ENCODE data around the gene ANKRD1. TPM values are rescaled to one million over a fixed set of nuclear protein-coding genes. Genes with fewer than 3 reads are reported as not detected.

The ANKRD1 gene
- total RNA-seq, 2 experiments from 2014 or later, result not detected

DNA sequence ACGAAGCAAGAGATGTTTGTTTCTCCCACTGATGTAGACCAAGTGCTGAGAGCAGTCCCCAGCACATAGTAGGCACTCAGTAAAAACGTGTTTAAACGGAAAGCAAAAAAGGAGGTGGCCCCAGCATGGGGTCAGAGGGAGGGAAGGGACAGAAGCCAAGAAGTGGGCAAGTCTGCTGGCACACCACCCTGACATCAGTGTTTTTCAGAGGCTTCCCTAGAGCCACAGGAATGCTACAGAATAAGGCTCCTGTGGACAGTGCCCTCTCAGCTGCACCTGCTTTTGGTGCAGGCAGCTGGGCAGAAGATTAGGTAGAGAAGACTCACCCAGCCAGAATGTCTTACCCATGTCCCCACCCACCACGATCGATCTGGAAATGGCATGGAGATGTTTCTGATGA, 8.3 kb upstream of the ANKRD1 start:
- no peak overlapping the region for H3K27ac Mint-ChIP-seq
- DNase-seq (no peak), ATAC-seq (no peak)
- H3K4me3 Mint-ChIP-seq, result no peak overlapping the region
- H3K9me3 Mint-ChIP-seq (ENCODE audit: low read depth), result no peaks in the 10 kb centered on the region
- CTCF ChIA-PET, result no interaction called here
- no peaks in the 10 kb centered on the region for H3K4me1 Mint-ChIP-seq
- H3K36me3 Mint-ChIP-seq, result no peaks in the 10 kb centered on the region
- H3K27me3 Mint-ChIP-seq, result peaks cover 58% of the 10 kb centered on the region

DNA sequence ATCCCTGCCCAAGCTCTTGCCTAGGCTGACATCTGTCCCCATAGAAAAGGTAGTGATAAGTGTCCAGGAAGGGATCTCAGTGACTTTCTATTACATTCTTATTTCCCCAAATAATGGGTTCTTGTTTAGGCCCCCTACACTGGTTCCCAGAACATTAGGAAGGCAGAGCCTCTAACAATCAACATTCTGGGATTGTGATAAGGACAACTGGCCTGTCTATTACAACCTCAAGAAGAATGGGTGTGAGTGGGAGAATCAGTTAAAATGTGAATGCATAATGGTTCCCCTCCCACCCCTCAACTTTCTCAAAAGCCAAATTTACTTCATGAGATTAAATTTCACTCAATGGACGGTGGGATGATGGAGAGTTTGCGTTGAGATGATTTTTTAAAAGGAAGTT, 6.4 kb upstream of the ANKRD1 start:
- no peak overlapping the region for H3K27ac Mint-ChIP-seq
- no peaks in the 10 kb centered on the region for H3K36me3 Mint-ChIP-seq
- CTCF ChIA-PET, result interaction anchor here (1.0 kb wide), 1 partner anchor 16 kb away, joined by 4 read pairs; no protein-coding TSS in a partner anchor
- H3K9me3 Mint-ChIP-seq (ENCODE audit: low read depth), result no peaks in the 10 kb centered on the region
- ATAC-seq (no peak), DNase-seq (no peak)
- H3K4me3 Mint-ChIP-seq, result no peak overlapping the region
- H3K4me1 Mint-ChIP-seq, result no peaks in the 10 kb centered on the region
- peaks cover 60% of the 10 kb centered on the region for H3K27me3 Mint-ChIP-seq

- Mint-ChIP-seq H3K36me3 (no peaks in the 10 kb centered on the region), H3K27me3 (peaks cover 65% of the 10 kb centered on the region), H3K9me3 (ENCODE audit: low read depth) (no peaks in the 10 kb centered on the region), H3K27ac (no peak overlapping the region), H3K4me3 (no peak overlapping the region), H3K4me1 (no peaks in the 10 kb centered on the region)
- ATAC-seq, result no peak
- no peak for DNase-seq
- CTCF ChIA-PET, result interaction anchor here (0.9 kb wide), 1 partner anchor 14 kb away, joined by 4 read pairs; no protein-coding TSS in a partner anchor
These were observed 4.5 kb upstream of the ANKRD1 start for GRCh38 chr10:90925079-90926029.

DNA sequence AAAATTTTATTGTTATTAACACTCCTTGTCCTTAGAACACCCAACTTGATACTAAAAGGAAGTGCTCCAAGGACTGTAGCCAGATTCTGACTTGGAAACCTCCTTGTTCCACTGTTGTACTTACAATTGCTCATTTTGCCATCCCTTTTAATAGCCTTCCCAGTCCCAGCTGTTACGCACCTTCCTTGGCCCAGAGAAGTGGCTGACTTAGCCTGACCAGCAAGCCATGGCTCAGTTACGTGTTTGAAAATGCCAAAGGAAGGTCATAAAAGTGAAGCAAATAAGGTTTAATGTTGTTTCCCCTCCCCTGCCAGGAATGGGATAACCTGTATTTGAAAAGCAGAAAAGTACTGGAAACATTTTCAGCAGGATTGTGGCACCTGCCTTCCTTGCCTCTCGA, 3.7 kb upstream of the ANKRD1 start:
- ATAC-seq, result no peak
- DNase-seq, result no peak
- Mint-ChIP-seq H3K36me3 (no peaks in the 10 kb centered on the region), H3K4me1 (no peaks in the 10 kb centered on the region), H3K27ac (no peak overlapping the region), H3K27me3 (peaks cover 68% of the 10 kb centered on the region), H3K9me3 (ENCODE audit: low read depth) (no peaks in the 10 kb centered on the region), H3K4me3 (no peak overlapping the region)
- CTCF ChIA-PET, result interaction anchor here (0.5 to 1.1 kb wide), 2 partner anchors 28 to 59 kb away, joined by 3 read pairs; no protein-coding TSS in a partner anchor

DNA sequence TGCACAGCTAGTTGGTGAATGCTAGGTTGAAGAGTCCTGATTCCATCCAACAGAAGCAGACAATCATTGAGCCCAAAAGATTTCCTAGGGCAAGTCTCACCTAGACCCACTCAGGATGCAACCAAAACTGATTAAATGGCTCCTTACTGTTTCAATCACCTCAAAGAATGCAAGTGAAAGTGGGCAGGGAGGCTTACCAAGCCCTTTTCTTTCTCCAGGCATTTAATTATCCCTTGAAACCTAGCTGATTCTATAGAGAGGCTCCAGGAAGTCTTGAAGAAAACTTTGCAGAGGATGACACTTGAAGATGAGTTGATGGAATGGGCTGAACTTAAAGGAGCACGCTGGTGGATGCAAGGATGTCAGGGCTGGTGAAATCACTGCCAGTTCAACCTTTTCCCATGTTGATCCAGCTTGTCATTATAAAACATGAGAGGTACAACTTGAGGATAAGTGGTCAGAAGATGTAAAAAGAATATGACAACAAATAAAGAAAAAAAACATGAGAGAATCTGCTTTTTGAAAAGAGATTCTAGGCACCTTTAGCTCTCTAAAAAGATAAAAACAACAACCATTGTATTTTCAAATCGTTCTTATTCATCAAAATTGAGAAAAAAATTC, 2.3 kb upstream of the ANKRD1 start:
- Mint-ChIP-seq H3K4me1 (no peaks in the 10 kb centered on the region), H3K27me3 (peaks cover 69% of the 10 kb centered on the region), H3K9me3 (ENCODE audit: low read depth) (no peaks in the 10 kb centered on the region), H3K36me3 (no peaks in the 10 kb centered on the region), H3K27ac (no peak overlapping the region), H3K4me3 (no peak overlapping the region)
- DNase-seq (no peak), ATAC-seq (no peak)
- CTCF ChIA-PET, result interaction anchor here (0.7 to 1.1 kb wide), 2 partner anchors 29 to 83 kb away, joined by 3 read pairs; no protein-coding TSS in a partner anchor

- H3K4me1 Mint-ChIP-seq, result no peaks in the 10 kb centered on the region
- H3K36me3 Mint-ChIP-seq, result no peaks in the 10 kb centered on the region
- no peaks in the 10 kb centered on the region for H3K9me3 Mint-ChIP-seq (ENCODE audit: low read depth)
- H3K27ac Mint-ChIP-seq, result no peak overlapping the region
- no peak for DNase-seq
- H3K4me3 Mint-ChIP-seq, result no peak overlapping the region
- CTCF ChIA-PET, result interaction anchor here (0.6 to 1.2 kb wide), 2 partner anchors 21 to 42 kb away, joined by 3 to 4 read pairs; no protein-coding TSS in a partner anchor
- H3K27me3 Mint-ChIP-seq, result peaks cover 64% of the 10 kb centered on the region
- ATAC-seq, result no peak
These were observed 1.0 kb upstream of the ANKRD1 start for GRCh38 chr10:90921906-90922305.

GRCh38 chr10:90919683-90920574, 958 bp downstream of the ANKRD1 start:
- CTCF ChIA-PET, result interaction anchor here (1.0 to 1.7 kb wide), 2 partner anchors 8 to 10 kb away, joined by 4 to 5 read pairs; no protein-coding TSS in a partner anchor
- H3K9me3 Mint-ChIP-seq (ENCODE audit: low read depth), result no peaks in the 10 kb centered on the region
- H3K36me3 Mint-ChIP-seq, result no peaks in the 10 kb centered on the region
- ATAC-seq, result no peak
- no peak for DNase-seq
- no peak overlapping the region for H3K4me3 Mint-ChIP-seq
- H3K27ac Mint-ChIP-seq, result no peak overlapping the region
- H3K4me1 Mint-ChIP-seq, result no peaks in the 10 kb centered on the region
- H3K27me3 Mint-ChIP-seq, result peaks cover 63% of the 10 kb centered on the region

GRCh38 chr10:90917968-90918318, 2.9 kb downstream of the ANKRD1 start:
- CTCF ChIA-PET, result interaction anchor here (1.2 to 1.3 kb wide), 2 partner anchors 28 to 88 kb away, joined by 3 to 5 read pairs; no protein-coding TSS in a partner anchor
- H3K9me3 Mint-ChIP-seq (ENCODE audit: low read depth), result no peaks in the 10 kb centered on the region
- DNase-seq (no peak), ATAC-seq (no peak)
- H3K36me3 Mint-ChIP-seq, result no peaks in the 10 kb centered on the region
- no peaks in the 10 kb centered on the region for H3K4me1 Mint-ChIP-seq
- H3K27ac Mint-ChIP-seq, result no peak overlapping the region
- peaks cover 54% of the 10 kb centered on the region for H3K27me3 Mint-ChIP-seq
- no peak overlapping the region for H3K4me3 Mint-ChIP-seq

DNA sequence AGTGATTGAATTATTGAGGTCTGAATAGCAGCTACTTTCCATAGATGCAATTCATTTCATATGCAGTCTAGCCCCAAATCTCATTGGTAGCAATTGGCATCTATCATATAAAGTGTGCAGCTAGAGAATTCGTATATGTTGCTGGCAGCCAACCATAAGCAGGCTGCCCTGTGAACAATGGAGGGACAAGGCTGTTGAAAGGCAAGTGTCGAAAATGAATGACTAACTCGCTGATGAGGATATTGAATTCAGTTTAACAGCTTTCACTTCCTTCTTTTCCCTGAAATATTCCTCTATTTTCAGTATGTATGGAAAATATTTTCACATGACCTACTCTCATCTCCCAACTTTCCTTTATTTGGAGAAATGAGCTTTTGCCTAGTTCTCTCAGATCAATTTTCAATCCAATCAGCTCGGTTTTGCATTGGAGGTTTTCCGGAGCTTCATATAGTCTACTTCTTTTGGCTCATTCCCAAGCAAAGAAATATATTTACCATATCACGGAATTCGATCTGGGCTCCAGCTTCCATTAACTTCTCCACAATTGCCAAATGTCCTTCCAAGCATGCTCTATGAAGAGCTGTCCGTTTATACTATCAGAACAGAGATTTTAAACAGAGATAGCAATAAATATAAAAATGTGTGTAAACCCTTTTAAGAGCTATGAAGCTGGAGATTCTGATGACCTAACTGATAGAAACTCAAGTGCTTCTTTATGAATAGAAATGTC, 3.5 kb downstream of the ANKRD1 start:
- ATAC-seq (no peak), DNase-seq (no peak)
- CTCF ChIA-PET, result interaction anchor here (1.2 to 1.3 kb wide), 3 partner anchors 28 to 89 kb away, joined by 3 to 5 read pairs (median 3); no protein-coding TSS in a partner anchor
- Mint-ChIP-seq H3K9me3 (ENCODE audit: low read depth) (no peaks in the 10 kb centered on the region), H3K27me3 (peaks cover 51% of the 10 kb centered on the region), H3K36me3 (no peaks in the 10 kb centered on the region), H3K27ac (no peak overlapping the region), H3K4me1 (no peaks in the 10 kb centered on the region), H3K4me3 (no peak overlapping the region)

DNA sequence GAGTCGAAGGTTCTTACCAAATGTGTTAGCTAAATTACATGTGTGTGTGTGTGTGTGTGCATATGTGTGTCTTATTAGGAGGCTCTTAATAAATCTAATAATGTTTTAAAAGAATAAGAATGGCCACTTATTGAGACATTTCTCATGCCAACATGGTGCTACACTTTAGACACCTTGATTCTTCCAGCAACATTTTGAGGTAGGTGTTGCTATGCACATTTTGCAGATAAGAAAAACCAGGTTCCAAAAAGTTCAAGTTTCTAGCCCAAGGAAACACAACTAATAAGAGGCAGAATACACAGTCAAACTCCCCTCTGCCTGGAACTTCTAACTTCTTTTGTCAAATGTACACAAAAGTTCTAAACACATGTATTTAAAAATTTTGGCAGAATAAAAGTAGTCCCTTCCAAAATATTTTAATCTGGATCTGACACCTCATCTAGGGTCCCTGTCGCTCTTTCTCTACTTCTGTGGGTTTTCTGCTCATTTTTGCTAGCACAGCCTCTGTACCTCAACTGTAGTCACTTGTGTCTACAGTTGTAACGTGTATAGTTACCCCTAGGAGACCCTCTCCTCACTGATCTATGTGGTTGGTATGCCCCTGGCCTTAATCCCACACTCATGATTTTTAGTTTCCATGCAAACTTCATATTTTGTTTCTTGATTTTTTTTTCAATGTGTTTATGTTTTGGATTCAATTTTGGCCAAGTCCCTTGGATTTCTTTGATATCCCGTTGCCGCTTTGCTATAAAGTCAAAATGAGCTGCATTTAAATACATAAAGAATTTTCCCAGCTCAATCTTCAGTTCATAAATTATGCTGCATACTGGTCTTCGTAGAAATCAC, 4.3 kb downstream of the ANKRD1 start:
- Mint-ChIP-seq H3K4me1 (peaks cover 3% of the 10 kb centered on the region), H3K9me3 (ENCODE audit: low read depth) (no peaks in the 10 kb centered on the region), H3K27ac (no peak overlapping the region), H3K27me3 (peaks cover 47% of the 10 kb centered on the region), H3K4me3 (no peak overlapping the region), H3K36me3 (no peaks in the 10 kb centered on the region)
- ATAC-seq (no peak), DNase-seq (no peak)
- CTCF ChIA-PET, result interaction anchor here (1.2 to 1.3 kb wide), 3 partner anchors 29 to 90 kb away, joined by 3 to 5 read pairs (median 3); no protein-coding TSS in a partner anchor

DNA sequence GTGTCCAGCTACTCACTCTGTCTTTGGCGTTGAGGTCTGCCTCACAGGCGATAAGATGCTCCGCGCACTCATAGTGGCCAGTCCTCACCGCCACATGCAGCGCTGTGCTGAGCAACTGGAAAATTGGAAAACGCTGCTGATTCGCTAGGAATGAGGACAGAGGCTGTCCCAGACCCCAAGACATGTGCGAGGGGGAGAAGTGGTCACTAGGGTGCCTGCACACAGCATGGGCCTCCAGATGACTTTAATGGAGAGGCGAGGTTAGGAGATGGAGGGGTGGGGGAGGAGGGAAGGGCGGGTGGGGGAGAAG, 5.2 kb downstream of the ANKRD1 start:
- H3K4me1 Mint-ChIP-seq, result peaks cover 3% of the 10 kb centered on the region
- no peak for ATAC-seq
- CTCF ChIA-PET, result no interaction called here
- H3K36me3 Mint-ChIP-seq, result no peaks in the 10 kb centered on the region
- H3K27ac Mint-ChIP-seq, result no peak overlapping the region
- peaks cover 40% of the 10 kb centered on the region for H3K27me3 Mint-ChIP-seq
- no peak overlapping the region for H3K4me3 Mint-ChIP-seq
- H3K9me3 Mint-ChIP-seq (ENCODE audit: low read depth), result no peaks in the 10 kb centered on the region
- no peak for DNase-seq
